KOPT-K1 (cell line): ENCODE measurements around the gene KRT25.
"Not testable (repeated sequence)": the region's sequence is repeated elsewhere in the genome, so short reads cannot be mapped to it uniquely, and the experiment has no call there.

Source experiments
- H3K27ac ChIP-seq: fragments of 200-600 bp; sonication (generic); 2 replicates; pipeline ENCODE4 v1.5.1; 2016; ENCODE audit warnings: antibody characterized with exemption, mild to moderate bottlenecking, low read depth, low read length; ENCODE audit not compliant: poor library complexity, severe bottlenecking
- H3K36me3 ChIP-seq: fragments of 200-600 bp; sonication (generic); 2 replicates; pipeline ENCODE4 v1.5.1; 2017; ENCODE audit warnings: antibody characterized with exemption, mild to moderate bottlenecking, low read length, moderate library complexity; ENCODE audit not compliant: insufficient read depth
- H3K9me3 ChIP-seq: fragments of 200-600 bp; sonication (generic); 2 replicates; pipeline ENCODE4 v1.5.1; 2017; ENCODE audit warnings: antibody characterized with exemption, low read length, mild to moderate bottlenecking; ENCODE audit not compliant: insufficient read depth, poor library complexity, severe bottlenecking

The KRT25 gene

GRCh38 chr17:40777971-40778370, 22.8 kb upstream of the KRT25 start:
- Histone ChIP-seq H3K27ac (no peak overlapping the region), H3K9me3 (peaks cover 9% of the 10 kb centered on the region), H3K36me3 (no peaks in the 10 kb centered on the region)

- H3K9me3 ChIP-seq, result peaks cover 9% of the 10 kb centered on the region
- no peak overlapping the region for H3K27ac ChIP-seq
- H3K36me3 ChIP-seq, result no peaks in the 10 kb centered on the region
Observed at GRCh38 chr17:40777459-40777858, 22.3 kb upstream of the KRT25 start.

GRCh38 chr17:40775945-40776344, 20.8 kb upstream of the KRT25 start:
- no peak overlapping the region for H3K27ac ChIP-seq
- H3K9me3 ChIP-seq, result peaks cover 9% of the 10 kb centered on the region
- H3K36me3 ChIP-seq, result no peaks in the 10 kb centered on the region

GRCh38 chr17:40772101-40772500, 17.0 kb upstream of the KRT25 start, which contains the start of gene KRT26:
Gene KRT26 (minus strand): TSS chr17:40772201. CDS start chr17:40772113, 88 bp downstream.
- H3K27ac ChIP-seq, result no peak within 1 kb of the TSS
- H3K9me3 ChIP-seq, result no peaks in the 10 kb centered on the region
- no peaks in the 10 kb centered on the region for H3K36me3 ChIP-seq

- Histone ChIP-seq H3K27ac (no peak overlapping the region), H3K36me3 (no peaks in the 10 kb centered on the region), H3K9me3 (peaks cover 42% of the 10 kb centered on the region)
Observed at GRCh38 chr17:40765657-40766056, 10.5 kb upstream of the KRT25 start.

DNA sequence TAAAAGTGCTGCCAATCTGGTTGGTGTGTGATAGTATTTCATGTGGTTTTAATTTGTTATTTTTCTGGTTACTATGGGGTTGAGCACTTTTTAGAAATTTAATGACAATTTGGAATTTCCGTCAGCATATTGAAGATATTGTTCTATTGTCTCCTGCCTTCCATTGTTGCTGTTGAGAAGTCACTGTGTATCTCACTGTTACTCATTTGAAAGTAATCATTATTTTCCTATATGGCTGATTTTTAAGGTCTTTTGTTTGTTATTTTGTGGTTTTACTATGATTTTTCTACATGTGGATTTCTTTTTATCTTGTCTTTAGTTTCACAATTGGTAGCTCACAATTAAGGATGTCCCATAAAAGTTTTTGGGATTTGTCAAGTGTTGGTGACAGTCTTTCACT, 8.6 kb upstream of the KRT25 start:
- Histone ChIP-seq H3K27ac (no peak overlapping the region), H3K36me3 (no peaks in the 10 kb centered on the region), H3K9me3 (peaks cover 60% of the 10 kb centered on the region)

DNA sequence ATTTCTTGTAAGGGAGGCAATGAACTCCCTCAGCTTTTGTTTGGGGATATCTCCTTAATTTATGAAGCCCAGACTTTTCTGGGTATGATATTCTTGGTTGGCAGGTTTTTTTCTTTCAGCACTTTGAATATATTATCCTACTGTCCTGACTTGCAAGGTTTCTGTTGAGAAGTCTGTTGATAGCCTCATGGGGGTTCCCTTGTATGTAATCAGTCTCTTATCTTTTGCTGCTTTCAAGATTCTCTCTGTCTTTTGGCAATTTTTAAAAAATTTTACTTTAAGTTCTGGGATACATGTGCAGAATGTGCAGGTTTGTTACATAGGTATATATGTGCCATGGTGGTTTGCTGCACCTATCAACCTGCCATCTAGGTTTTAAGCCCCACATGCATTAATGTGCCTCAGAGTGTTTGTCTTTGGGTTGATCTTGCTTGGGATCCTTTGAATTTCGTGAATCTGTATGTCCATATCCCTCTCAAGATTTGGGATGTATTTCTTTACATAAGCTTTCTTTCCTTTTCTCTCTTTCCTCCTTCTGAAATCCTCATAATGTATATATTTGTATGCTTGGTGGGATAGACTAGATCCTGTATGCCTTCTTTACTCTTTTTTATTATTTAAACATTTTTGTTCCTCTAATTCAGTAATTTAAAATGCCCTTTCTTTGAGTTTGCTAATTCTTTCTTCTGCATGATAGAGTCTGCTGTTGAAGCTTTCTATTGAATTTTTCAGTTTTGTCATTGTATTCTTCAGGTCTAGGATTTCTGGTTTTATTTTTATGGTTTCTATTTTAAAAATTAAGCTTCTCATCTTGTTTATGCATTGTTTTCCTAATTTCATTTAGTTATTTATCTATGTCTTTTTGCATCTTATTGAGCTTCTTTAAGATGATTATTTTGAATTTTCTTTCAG, 5.2 kb upstream of the KRT25 start:
- H3K27ac ChIP-seq, result no peak overlapping the region
- H3K36me3 ChIP-seq, result no peaks in the 10 kb centered on the region
- H3K9me3 ChIP-seq, result peaks cover 60% of the 10 kb centered on the region

- Histone ChIP-seq H3K9me3 (peaks cover 1% of the 10 kb centered on the region), H3K27ac (no peak overlapping the region), H3K36me3 (no peaks in the 10 kb centered on the region)
Observed at GRCh38 chr17:40753804-40754203, 1.3 kb downstream of the KRT25 start.

DNA sequence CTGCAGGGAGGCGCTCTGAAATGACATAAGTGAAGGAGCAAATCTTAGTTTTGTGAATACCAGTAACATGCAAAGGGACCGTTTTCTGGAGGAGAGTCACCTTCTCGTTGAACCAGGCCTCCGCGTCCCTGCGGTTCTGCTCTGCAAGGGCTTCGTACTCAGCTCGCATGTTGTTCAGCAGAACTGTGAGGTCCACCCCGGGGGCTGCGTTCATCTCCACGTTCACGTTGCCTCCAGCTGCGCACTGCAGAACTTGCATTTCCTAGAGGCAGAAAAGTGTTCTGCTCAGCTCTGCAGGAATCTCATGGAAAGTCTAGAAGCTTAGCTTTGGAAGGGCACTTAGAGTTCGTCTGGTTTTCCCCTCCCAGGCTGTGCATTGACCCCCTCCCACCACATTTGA, 4.1 kb downstream of the KRT25 start:
- Histone ChIP-seq H3K27ac (no peak overlapping the region), H3K9me3 (peaks cover 4% of the 10 kb centered on the region), H3K36me3 (no peaks in the 10 kb centered on the region)

DNA sequence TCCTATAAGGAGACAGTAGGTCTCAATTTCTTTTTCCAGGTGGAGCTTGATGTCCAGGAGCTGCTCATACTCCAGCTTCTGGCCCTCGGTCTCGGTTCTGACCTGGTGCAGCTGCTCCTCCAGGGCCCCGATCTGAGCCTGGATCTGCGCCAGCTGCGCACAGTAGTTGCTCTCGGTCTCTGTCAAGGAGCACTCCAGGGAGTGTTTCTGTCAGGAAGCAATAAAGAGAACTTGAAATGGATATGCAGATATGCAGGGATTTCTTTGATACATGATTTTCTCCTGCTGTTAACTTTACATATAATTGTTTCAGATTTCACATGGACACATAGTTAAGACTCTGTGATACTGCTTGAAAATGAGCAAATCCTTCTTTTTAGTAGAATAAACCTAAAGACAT, 4.7 kb downstream of the KRT25 start:
- Histone ChIP-seq H3K9me3 (peaks cover 4% of the 10 kb centered on the region), H3K36me3 (no peaks in the 10 kb centered on the region), H3K27ac (no peak overlapping the region)

- H3K36me3 ChIP-seq, H3K9me3 ChIP-seq, H3K27ac ChIP-seq: not testable (repeated sequence)
Observed at GRCh38 chr17:40748666-40749065, 6.5 kb downstream of the KRT25 start.

DNA sequence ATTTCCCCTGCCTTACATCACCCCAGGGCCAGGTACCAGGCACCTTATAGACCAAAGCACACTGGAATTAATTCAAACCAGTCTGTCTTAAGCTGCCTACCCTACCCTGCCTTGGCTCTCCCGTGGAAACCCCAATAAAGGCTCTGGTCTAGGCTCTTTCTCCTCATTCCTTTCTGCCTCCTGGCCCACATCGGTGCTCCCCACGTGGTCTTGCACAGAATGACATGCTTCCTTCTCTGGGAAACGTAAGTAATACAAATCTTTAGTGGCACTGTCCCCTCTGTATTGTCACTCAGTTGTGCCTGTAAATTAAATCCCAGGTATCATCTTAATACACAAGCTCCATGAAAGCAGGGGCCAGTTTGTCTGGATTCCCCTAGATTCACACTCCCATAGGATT, 16.6 kb downstream of the KRT25 start:
- no peak overlapping the region for H3K27ac ChIP-seq
- no peaks in the 10 kb centered on the region for H3K36me3 ChIP-seq
- peaks cover 32% of the 10 kb centered on the region for H3K9me3 ChIP-seq

DNA sequence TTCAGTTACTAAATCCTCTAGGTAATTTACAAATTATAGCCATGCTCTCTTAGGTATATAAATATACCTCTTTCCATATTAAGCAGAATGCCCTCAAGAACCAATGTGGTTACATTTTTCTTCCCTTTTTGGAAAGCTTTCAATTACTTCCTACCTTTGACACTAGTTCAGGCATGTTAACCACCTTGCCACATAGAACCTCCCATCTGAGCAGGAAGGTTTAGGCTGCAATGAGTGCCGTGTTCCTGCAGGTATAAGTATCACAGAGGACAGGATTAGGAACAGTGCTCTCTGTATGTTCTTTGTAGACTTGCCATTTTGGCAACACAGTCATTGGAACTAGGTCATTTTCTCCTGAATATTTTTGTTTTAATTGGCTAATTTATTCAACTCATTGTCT, 20.1 kb downstream of the KRT25 start:
- Histone ChIP-seq H3K9me3 (peaks cover 11% of the 10 kb centered on the region), H3K36me3 (no peaks in the 10 kb centered on the region), H3K27ac (no peak overlapping the region)

DNA sequence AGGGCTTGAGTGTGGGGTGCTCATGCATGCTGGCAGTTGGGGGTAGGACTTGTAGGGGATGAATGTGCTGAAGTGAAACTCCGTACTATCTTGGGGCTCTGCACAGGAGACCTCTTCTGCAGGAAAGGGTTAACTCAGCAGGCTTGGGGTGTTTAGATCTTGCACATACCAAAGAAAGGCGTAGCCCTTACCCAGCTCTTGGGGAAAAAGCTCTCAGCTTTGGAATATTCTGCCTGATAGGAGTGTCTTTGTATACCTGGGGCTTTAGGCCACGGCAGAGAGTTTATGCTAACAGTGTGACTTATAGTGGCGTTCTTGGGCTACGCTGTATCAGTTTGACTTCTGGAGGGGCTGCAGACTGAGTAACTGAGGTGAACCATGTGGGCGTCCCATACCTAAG, 21.1 kb downstream of the KRT25 start:
- no peak overlapping the region for H3K27ac ChIP-seq
- no peaks in the 10 kb centered on the region for H3K36me3 ChIP-seq
- H3K9me3 ChIP-seq, result peaks cover 11% of the 10 kb centered on the region

DNA sequence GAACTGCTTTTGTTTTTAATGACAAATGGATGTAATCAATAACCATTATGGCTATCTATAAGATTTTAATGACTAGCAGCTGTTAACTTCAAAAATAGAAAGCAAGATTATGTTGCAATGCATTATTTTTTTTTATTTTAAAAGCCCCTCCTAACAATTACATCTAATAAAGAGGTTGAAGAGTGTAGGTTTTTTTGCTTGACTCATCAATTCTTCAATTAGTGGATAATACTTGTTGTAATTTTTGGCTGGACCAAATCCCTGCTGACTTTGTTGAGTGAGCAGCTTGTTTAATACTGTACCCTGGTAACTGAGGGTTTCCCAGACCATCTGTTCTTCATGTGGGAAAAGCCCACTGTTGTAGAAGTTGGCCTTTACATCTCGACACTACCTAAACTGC, 24.2 kb downstream of the KRT25 start:
- Histone ChIP-seq H3K9me3 (peaks cover 11% of the 10 kb centered on the region), H3K27ac (no peak overlapping the region)

More for the DNA sequence above, 24.2 kb downstream of the KRT25 start:
- no peaks in the 10 kb centered on the region for H3K36me3 ChIP-seq
